Measurements from ENCODE around the gene CDK10. TPM values are rescaled to one million over a fixed set of nuclear protein-coding genes. Genes with fewer than 3 reads are reported as not detected.

CDK10 gene
- total RNA-seq, 2 experiments from 2014 or later = 80.5 to 94.2 TPM

DNA sequence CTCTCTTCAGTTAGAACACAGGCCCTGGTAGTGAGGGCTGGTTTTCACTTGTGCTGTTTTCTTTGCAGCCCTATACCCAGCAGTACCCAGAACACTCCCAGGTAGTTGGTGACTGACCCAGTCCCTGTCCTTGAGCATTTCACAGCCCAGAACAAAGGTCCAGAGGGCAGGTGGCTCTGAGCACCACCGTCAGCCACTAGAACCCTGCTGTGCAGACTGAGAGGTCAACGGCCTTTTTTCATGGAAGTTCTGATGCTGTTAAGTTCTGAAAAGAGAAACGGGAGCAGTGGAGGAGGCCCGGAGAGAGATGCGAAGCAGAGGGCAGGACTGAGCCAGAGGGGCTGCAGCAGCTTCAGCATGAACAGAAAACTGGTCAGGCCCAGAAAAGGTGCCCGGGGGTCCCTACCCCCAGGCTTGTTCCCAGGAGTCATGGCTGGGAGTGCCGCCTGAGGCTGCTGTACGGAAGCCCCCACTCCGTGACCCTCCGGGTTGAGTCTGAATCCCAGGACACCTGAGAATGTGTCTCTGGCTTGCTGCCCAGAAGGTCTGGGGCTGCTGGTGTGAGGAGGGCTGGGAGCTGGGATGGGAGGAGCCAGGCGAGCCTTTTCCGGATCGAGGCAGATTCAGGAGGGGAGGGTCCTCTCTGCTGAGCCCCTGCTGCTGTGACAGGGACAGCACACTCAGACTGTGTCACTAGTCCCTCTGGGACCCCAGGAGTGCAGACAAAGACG lies 43.5 kb downstream of the CDK10 start:
- H3K4me1 Mint-ChIP-seq = peaks cover 24% of the 10 kb centered on the region
- H3K9me3 Mint-ChIP-seq (ENCODE audit: low read depth) = no peaks in the 10 kb centered on the region
- no peak for DNase-seq
- no peaks in the 10 kb centered on the region for H3K27me3 Mint-ChIP-seq
- no peak overlapping the region for H3K27ac Mint-ChIP-seq
- ATAC-seq = no peak
- H3K36me3 Mint-ChIP-seq = peaks cover 63% of the 10 kb centered on the region
- H3K4me3 Mint-ChIP-seq = no peak overlapping the region
- CTCF ChIA-PET = interaction anchor here (0.8 kb wide), 1 partner anchor 31 kb away, joined by 4 read pairs; no protein-coding TSS in a partner anchor

DNA sequence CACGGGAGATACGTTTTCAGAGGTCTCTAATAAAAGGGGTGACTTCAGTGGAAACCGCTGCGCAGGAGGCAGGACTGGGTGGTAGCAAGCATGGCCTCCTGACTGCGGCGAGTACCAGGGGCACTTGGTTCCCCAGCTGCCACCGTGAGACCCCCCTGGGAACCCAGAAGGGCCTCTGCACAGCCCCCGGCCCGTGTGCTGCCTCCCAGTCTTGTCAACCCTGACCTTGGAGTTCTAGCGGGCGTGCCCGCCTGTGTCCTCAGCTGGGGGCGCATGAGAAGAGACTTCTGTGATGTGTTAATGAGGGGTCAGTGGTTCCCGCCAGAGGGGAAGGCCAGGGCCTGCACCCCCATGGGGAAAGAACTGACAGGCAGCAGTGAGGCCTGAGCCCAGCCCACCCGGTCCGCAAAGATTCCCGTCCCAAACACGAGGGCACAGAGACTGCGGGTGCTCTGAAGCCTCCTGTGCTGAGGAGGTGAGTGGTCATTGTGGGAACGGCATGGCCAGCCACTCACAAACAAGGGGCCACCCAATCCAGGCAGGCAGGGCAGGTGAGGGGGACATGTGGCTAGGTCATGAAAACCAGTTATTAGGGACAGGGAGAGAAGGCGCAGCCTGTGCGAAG lies 44.2 kb downstream of the CDK10 start:
- H3K27ac Mint-ChIP-seq = no peak overlapping the region
- no peak for DNase-seq
- no peak overlapping the region for H3K4me3 Mint-ChIP-seq
- no peaks in the 10 kb centered on the region for H3K9me3 Mint-ChIP-seq (ENCODE audit: low read depth)
- H3K36me3 Mint-ChIP-seq = peaks cover 68% of the 10 kb centered on the region
- H3K27me3 Mint-ChIP-seq = no peaks in the 10 kb centered on the region
- no peak for ATAC-seq
- peaks cover 24% of the 10 kb centered on the region for H3K4me1 Mint-ChIP-seq
- CTCF ChIA-PET = interaction anchor here (0.8 kb wide), 1 partner anchor 30 kb away, joined by 4 read pairs; no protein-coding TSS in a partner anchor

DNA sequence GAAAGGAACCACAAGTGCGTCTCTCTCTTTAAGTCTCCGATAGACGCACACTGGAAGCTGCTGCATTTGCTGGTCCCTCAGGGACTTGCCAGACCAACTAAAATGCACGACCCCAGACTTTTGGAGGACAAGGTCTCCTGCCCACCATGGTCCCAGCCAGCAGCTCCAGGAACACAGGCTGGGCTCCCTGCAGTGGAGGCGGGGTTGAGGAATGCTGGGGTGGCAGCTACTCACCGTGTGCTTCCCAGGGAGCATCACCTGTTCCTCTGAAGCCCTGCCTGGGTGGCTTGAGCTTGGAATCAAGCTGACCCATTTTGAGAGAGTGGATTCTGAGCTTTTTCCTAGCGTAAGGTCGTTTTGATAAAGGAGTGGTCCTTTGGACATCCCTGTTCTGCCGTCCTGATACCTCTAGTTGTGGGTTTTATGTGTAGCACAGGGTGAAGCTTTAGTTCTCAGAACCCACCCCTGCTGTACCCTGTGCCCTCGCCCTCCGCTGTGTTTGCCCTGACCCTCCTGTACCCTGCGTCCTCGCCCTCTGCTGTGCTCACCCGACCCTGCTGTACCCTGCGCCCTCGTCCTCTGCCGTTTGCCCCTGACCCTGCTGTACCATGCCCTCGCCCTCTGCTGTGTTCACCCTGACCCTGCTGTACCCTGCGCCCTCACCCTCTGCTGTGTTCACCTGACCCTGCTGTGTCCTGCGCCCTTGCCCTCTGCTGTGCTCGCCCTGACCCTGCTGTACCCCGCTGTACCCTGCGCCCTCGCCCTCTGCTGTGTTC lies 45.8 kb downstream of the CDK10 start:
- Mint-ChIP-seq H3K4me1 (peaks cover 24% of the 10 kb centered on the region), H3K9me3 (ENCODE audit: low read depth) (no peaks in the 10 kb centered on the region), H3K4me3 (no peak overlapping the region), H3K27ac (no peak overlapping the region), H3K27me3 (no peaks in the 10 kb centered on the region), H3K36me3 (peaks cover 72% of the 10 kb centered on the region)
- no peak for ATAC-seq
- no peak for DNase-seq
- CTCF ChIA-PET = interaction anchor here (0.9 kb wide), 1 partner anchor 32 kb away, joined by 4 read pairs; no protein-coding TSS in a partner anchor

DNA sequence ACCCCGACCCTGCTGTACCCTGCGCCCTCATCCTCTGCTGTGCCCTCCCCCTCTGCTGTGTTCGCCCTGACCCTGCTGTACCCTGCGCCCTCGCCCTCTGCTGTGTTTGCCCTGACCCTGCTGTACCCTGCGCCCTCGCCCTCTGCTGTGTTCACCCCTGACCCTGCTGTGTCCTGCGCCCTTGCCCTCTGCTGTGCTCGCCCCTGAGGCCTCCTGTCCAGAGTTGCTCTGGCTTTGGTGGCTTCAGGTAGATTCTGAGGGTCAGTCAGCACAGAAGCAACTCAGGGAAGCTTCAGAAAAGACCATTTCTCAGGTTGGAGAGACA lies 46.4 kb downstream of the CDK10 start:
- no peak for ATAC-seq
- no peak for DNase-seq
- H3K27ac Mint-ChIP-seq = no peak overlapping the region
- CTCF ChIA-PET = interaction anchor here (0.9 kb wide), 1 partner anchor 33 kb away, joined by 4 read pairs; no protein-coding TSS in a partner anchor
- no peaks in the 10 kb centered on the region for H3K27me3 Mint-ChIP-seq
- peaks cover 25% of the 10 kb centered on the region for H3K4me1 Mint-ChIP-seq
- H3K9me3 Mint-ChIP-seq (ENCODE audit: low read depth) = no peaks in the 10 kb centered on the region
- H3K4me3 Mint-ChIP-seq = no peak overlapping the region
- H3K36me3 Mint-ChIP-seq = peaks cover 73% of the 10 kb centered on the region

DNA sequence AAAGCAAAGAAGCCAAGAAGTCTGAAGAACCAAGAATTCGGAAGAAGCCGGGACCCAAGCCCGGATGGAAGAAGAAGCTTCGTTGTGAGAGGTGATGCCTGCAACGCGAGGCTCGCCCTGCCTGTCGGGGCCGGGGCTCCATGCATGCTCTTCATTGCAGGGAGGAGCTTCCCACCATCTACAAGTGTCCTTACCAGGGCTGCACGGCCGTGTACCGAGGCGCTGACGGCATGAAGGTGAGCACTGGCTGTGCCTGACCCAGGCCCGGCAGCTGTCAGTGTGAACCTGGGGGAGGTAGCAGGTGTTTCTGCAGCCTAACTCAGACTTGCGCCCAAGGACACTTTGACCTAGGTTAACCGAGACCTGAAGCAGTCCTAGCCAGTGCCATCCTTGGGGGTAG lies 46.8 kb downstream of the CDK10 start:
- H3K4me3 Mint-ChIP-seq = no peak overlapping the region
- H3K36me3 Mint-ChIP-seq = peaks cover 74% of the 10 kb centered on the region
- H3K4me1 Mint-ChIP-seq = peaks cover 29% of the 10 kb centered on the region
- no peak overlapping the region for H3K27ac Mint-ChIP-seq
- ATAC-seq (no peak), DNase-seq (no peak)
- H3K27me3 Mint-ChIP-seq = no peaks in the 10 kb centered on the region
- CTCF ChIA-PET = interaction anchor here (0.8 kb wide), 1 partner anchor 27 kb away, joined by 3 read pairs; no protein-coding TSS in a partner anchor
- no peaks in the 10 kb centered on the region for H3K9me3 Mint-ChIP-seq (ENCODE audit: low read depth)

DNA sequence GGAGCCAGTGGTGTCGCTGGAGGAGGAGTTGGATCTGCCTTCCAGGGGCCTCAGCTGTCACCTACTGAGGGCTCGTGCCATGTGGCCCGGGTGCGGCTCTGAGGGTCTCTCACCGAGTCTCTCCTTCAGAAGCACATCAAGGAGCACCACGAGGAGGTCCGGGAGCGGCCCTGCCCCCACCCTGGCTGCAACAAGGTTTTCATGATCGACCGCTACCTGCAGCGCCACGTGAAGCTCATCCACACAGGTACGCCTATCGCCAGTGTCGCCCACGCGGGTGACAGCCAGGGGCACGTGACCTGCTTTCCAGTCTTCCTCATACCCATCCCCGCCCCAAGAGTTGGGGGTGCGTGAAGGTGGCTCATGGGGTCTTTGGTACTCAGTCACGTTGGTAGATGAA lies 47.3 kb downstream of the CDK10 start:
- Mint-ChIP-seq H3K9me3 (ENCODE audit: low read depth) (no peaks in the 10 kb centered on the region), H3K27ac (no peak overlapping the region), H3K36me3 (peaks cover 78% of the 10 kb centered on the region), H3K4me3 (no peak overlapping the region), H3K4me1 (peaks cover 31% of the 10 kb centered on the region), H3K27me3 (no peaks in the 10 kb centered on the region)
- CTCF ChIA-PET = interaction anchor here (0.8 kb wide), 1 partner anchor 28 kb away, joined by 3 read pairs; no protein-coding TSS in a partner anchor
- ATAC-seq (no peak), DNase-seq (no peak)

DNA sequence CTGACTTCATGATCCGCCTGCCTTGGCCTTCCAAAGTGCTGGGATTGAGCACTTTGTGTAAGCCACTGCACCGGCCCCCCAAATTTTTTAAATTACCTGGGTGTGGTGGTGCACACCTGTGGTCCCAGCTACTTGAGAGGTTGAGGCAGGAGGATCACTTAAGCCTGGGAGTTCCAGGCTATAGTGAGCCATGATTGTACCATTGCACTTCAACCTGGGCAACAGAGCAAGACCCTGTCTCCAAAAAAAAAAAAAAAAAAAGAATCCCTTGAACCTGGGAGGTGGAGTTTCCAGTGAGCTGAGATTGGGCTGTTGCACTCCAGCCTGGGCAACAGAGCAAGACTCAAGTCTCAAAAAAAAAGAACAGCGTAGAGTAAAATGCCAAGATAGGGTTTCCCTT lies 50.1 kb downstream of the CDK10 start:
- Mint-ChIP-seq H3K4me3 (no peak overlapping the region), H3K9me3 (ENCODE audit: low read depth) (no peaks in the 10 kb centered on the region)
- no peak for ATAC-seq

DNA sequence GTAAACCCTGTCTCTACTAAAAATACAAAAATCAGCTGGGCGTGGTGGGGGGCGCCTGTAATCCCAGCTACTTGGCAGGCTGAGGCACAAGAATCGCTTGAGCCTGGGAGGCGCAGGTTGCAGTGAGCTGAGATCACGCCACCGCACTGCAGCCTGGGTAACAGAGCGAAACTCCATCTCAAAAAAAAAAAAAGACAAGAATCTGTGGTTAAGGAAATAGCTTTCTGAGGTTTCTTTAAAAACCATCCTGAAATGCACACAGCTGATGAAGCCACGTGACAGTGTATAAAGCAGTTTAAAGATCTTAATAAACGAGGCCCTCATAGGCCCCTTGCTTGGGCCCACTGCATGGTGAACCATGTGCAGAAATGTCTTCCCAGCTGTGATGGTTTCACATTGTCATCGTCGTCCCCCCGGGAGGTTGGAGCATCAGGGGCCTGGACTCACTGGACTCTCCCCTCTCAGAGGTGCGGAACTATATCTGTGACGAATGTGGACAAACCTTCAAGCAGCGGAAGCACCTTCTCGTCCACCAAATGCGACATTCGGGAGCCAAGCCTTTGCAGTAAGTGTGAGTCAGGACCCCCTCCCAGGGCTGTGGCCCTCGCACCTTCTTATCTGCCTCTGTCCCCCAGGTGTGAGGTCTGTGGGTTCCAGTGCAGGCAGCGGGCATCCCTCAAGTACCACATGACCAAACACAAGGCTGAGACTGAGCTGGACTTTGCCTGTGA lies 51.0 kb downstream of the CDK10 start:
- peaks cover 73% of the 10 kb centered on the region for H3K36me3 Mint-ChIP-seq
- H3K9me3 Mint-ChIP-seq (ENCODE audit: low read depth) = no peaks in the 10 kb centered on the region
- peak overlapping the region; percentile 79 for H3K27ac Mint-ChIP-seq
- CTCF ChIA-PET = interaction anchor here (0.6 to 3.1 kb wide), 6 partner anchors 14 to 139 kb away, joined by 3 to 16 read pairs (median 8); no protein-coding TSS in a partner anchor
- H3K4me3 Mint-ChIP-seq = no peak overlapping the region
- H3K27me3 Mint-ChIP-seq = no peaks in the 10 kb centered on the region
- H3K4me1 Mint-ChIP-seq = peaks cover 24% of the 10 kb centered on the region
- peak; percentile 70 for ATAC-seq
- DNase-seq = peak; percentile 77

More for the DNA sequence above, 50.1 kb downstream of the CDK10 start:
- CTCF ChIA-PET = interaction anchor here (1.0 to 3.1 kb wide), 6 partner anchors 13 to 124 kb away, joined by 5 to 16 read pairs (median 8); no protein-coding TSS in a partner anchor
- H3K4me1 Mint-ChIP-seq = peaks cover 28% of the 10 kb centered on the region
- H3K36me3 Mint-ChIP-seq = peaks cover 78% of the 10 kb centered on the region
- DNase-seq = no peak
- H3K27ac Mint-ChIP-seq = peak overlapping the region; percentile 79
- H3K27me3 Mint-ChIP-seq = no peaks in the 10 kb centered on the region

DNA sequence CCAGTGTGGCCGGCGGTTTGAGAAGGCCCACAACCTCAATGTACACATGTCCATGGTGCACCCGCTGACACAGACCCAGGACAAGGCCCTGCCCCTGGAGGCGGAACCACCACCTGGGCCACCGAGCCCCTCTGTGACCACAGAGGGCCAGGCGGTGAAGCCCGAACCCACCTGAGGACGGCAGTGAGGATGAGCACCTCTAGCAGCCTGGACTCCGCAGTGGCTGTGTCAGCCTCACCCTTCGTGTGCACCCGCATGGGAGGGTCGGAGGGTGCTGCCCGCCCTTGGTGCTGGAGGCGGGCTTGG lies 51.5 kb downstream of the CDK10 start:
- Mint-ChIP-seq H3K27ac (no peak overlapping the region), H3K4me3 (no peak overlapping the region), H3K36me3 (peaks cover 71% of the 10 kb centered on the region), H3K27me3 (no peaks in the 10 kb centered on the region), H3K4me1 (peaks cover 21% of the 10 kb centered on the region), H3K9me3 (ENCODE audit: low read depth) (no peaks in the 10 kb centered on the region)
- ATAC-seq (no peak), DNase-seq (no peak)
- CTCF ChIA-PET = interaction anchor here (0.7 to 3.1 kb wide), 5 partner anchors 14 to 123 kb away, joined by 4 to 16 read pairs (median 8); no protein-coding TSS in a partner anchor

DNA sequence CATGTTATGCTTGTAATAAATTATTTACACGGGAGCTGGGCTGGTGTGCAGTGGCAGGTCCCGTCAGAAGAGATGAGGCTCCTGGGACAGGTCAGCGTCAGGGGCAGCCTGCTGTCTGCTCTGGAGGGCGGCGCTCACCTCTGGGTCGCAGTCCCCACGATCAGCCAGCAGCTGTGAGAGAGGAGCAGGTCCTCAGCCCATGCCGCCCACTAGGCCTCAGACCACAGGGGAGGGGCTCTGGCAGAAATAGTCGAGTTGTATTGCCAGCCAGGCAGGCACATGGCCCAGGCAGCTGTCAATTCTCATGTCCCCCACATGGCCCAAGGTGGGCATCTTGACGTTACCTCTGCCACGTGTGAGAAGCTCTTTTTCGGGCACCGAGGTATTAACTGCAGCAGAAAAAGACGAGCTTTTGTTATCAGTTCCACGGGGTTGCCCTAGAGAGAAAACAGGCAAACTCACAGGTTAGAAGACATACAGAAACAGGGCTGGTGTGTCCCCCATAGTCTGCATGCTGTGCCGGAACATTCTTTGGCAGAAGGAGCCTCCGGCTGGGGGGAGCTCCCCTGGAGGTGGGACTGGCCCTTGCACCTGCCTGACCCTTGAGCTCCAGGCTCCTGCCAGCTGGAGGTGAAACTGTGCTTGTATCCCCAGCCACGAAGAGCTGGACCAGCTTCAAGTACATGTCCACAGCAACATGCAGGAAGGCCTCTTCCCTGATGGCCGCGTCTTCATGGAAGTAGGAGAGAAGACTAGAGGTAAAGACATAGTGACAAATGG lies 52.2 kb downstream of the CDK10 start:
- DNase-seq (no peak), ATAC-seq (no peak)
- no peaks in the 10 kb centered on the region for H3K9me3 Mint-ChIP-seq (ENCODE audit: low read depth)
- H3K27me3 Mint-ChIP-seq = no peaks in the 10 kb centered on the region
- H3K27ac Mint-ChIP-seq = peak overlapping the region; percentile 38
- peaks cover 68% of the 10 kb centered on the region for H3K36me3 Mint-ChIP-seq
- H3K4me3 Mint-ChIP-seq = no peak overlapping the region
- H3K4me1 Mint-ChIP-seq = peaks cover 21% of the 10 kb centered on the region
- CTCF ChIA-PET = interaction anchor here (0.7 to 3.1 kb wide), 5 partner anchors 32 to 122 kb away, joined by 3 to 16 read pairs (median 4); partner anchors contain the start of gene SPATA2L

DNA sequence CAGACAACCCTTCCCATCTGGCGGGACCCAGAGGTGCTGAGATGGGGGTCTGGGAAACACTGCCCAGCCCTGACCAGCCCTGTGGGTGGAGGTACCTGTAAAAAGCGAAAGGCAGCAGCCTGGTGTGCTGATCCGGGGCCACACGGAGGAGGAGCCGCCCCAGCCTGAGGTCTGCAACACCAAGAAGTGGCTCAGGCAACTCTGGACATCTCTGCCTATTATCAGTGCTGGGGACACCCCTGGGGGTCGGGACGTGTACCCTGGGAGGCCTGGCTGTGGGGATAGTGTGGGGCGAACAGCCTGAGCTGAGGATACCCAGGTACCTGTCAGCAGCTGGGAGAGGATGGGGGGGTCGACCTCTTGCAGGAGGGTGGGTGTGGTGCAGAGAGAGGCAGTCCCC lies 52.9 kb downstream of the CDK10 start:
- CTCF ChIA-PET = interaction anchor here (1.0 to 3.1 kb wide), 4 partner anchors 22 to 121 kb away, joined by 3 to 16 read pairs (median 9); partner anchors contain the start of gene SPATA2L
- DNase-seq (no peak), ATAC-seq (no peak)
- Mint-ChIP-seq H3K36me3 (peaks cover 69% of the 10 kb centered on the region), H3K27me3 (no peaks in the 10 kb centered on the region), H3K9me3 (ENCODE audit: low read depth) (no peaks in the 10 kb centered on the region), H3K27ac (no peak overlapping the region), H3K4me1 (peaks cover 21% of the 10 kb centered on the region), H3K4me3 (no peak overlapping the region)

DNA sequence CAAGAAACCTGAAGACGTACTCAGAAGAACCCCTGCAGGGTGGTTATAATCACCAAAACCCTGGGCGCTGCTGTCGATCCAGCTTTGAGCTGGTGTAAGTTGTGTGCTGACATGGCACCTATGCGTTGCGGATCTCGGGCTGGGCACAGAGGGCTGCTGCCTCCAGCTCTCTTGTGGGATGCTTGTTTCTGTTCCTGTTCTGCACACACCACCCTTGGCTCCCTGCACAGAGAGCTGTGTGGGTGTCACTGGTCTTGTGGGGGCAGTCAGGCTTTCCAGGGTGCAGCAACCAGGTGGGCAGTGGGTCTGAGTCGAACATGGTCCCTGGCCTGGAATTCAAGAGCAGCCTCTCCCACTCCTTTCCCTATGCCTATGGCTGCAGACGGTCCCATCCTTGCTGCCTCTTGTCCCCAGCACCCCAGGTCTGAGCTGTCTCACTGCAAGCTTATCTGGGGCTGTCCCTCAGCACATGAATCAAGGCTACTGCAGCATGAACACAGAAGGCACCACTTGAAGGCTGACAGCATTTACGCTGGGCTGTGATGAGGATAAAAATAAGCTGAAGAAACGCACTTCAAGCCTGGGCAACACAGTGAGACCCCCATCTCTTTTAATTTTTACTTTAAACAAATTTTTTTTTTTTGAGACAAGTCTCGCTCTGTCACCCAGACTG lies 55.0 kb downstream of the CDK10 start:
- CTCF ChIA-PET = interaction anchor here (1.1 to 3.5 kb wide), 5 partner anchors 16 to 119 kb away, joined by 4 to 15 read pairs (median 10); no protein-coding TSS in a partner anchor

More for the DNA sequence above, 55.0 kb downstream of the CDK10 start:
- Mint-ChIP-seq H3K27ac (peak overlapping the region; percentile 7), H3K4me3 (no peak overlapping the region), H3K4me1 (peaks cover 19% of the 10 kb centered on the region), H3K36me3 (peaks cover 63% of the 10 kb centered on the region), H3K27me3 (no peaks in the 10 kb centered on the region), H3K9me3 (ENCODE audit: low read depth) (no peaks in the 10 kb centered on the region)
- ATAC-seq = no peak
- DNase-seq = no peak
